Heart left ventricle (tissue), 16 donors: ENCODE data around the gene MYO5C. TPM values are rescaled to one million over a fixed set of nuclear protein-coding genes. Genes with fewer than 3 reads are reported as not detected.

Source experiments
- ATAC-seq, 4 donors: fragments of 200-7000 bp; cut with Tn5 transposase; one replicate each; pipeline ENCODE4 v1.9.1; 2020 to 2022; ENCODE audit warnings: moderate library complexity in 4 of 4, mild to moderate bottlenecking in 3 of 4, moderate number of reproducible peaks in 1 of 4
- DNase-seq, 5 donors: peaks; one replicate each; pipeline ENCODE4 v3.0.0-alpha.2; 2020
- H3K27ac ChIP-seq, 12 donors: fragments of 200-600 bp; sonication (generic) in 4 of 12; one replicate each; pipeline versions ENCODE4 v1.5.0 to v1.8.0; 2016 to 2022; ENCODE audit warnings: mild to moderate bottlenecking in 2 of 12
- H3K27me3 ChIP-seq, 9 donors: fragments of 200-600 bp; sonication (generic) in 2 of 9; one replicate each; pipeline versions ENCODE4 v1.5.1 to v1.8.0; 2016 to 2022; ENCODE audit warnings: mild to moderate bottlenecking in 3 of 9
- H3K36me3 ChIP-seq, 9 donors: fragments of 200-600 bp; sonication (generic) in 2 of 9; one replicate each; pipeline versions ENCODE4 v1.5.0 to v1.8.0; 2018 to 2022; ENCODE audit warnings: mild to moderate bottlenecking in 2 of 9
- H3K4me1 ChIP-seq, 12 donors: fragments of 200-600 bp; sonication (generic) in 4 of 12; one replicate each; pipeline versions ENCODE4 v1.5.0 to v1.8.0; 2016 to 2022; ENCODE audit warnings: mild to moderate bottlenecking in 3 of 12
- H3K4me3 ChIP-seq, 12 donors: fragments of 200-600 bp; sonication (generic) in 4 of 12; one replicate each; pipeline versions ENCODE4 v1.5.0 to v1.8.0; 2017 to 2022; ENCODE audit warnings: mild to moderate bottlenecking in 9 of 12, moderate library complexity in 4 of 12
- H3K9me3 ChIP-seq, 12 donors: fragments of 200-600 bp; sonication (generic) in 4 of 12; one replicate each; pipeline versions ENCODE4 v1.5.0 to v1.8.0; 2016 to 2022; ENCODE audit warnings: mild to moderate bottlenecking in 1 of 12
- CTCF ChIP-seq, 12 donors: fragments of 200-600 bp; sonication (generic) in 4 of 12; IDR thresholded peaks; one replicate each; pipeline versions ENCODE4 v1.5.0 to v1.8.0; 2018 to 2022; ENCODE audit warnings: antibody characterized with exemption in 12 of 12, mild to moderate bottlenecking in 5 of 12
- POLR2A ChIP-seq, 2 donors: fragments of 450-650 bp; IDR thresholded peaks; one replicate each; pipeline ENCODE4 v1.6.1; 2017; ENCODE audit warnings: antibody characterized with exemption in 2 of 2, mild to moderate bottlenecking in 2 of 2, moderate library complexity in 2 of 2
- WGBS, 4 donors: extraction: QIAGEN DNeasy Blood & Tissue Kit in 2 of 4; methylation state at CpG; one replicate each; pipeline versions ENCODE4 v1.1.5 to v1.1.7; 2013 to 2018; 5-methylcytosine and 5-hydroxymethylcytosine counted together
- intact Hi-C, 10 donors: fragments of 100-400 bp; cut with DNase I; formaldehyde crosslinking; loops; one replicate each; pipeline versions ENCODE4 v1.11.1 to v1.14.2; 2022
- polyA plus RNA-seq, 2 donors: library from polyadenylated mRNA; stranded (reverse); fragments of 200-250 nt; gene quantifications; one replicate each; pipeline ENCODE4 v1.2.3, GENCODE V29; 2013
- total RNA-seq, 9 donors: library from RNA; depleted of rRNA in 2 of 9; stranded (reverse); fragments of >200 nt in 2 of 9; fragmentation: NEBNext Ultra II Directional in 3 of 9; extraction: Animal tissue kit (Norgen Biotek cat#: 25700) in 3 of 9; gene quantifications; one replicate each; pipeline versions ENCODE4 v1.1.0 to v1.2.4, GENCODE V29; 2016 to 2023
- donor health status: ischemic (EF 13 %, LVEDD 7.1; RV severe dilation, severe dysfunction).
- donor health status: healthy with polysubstance abuse.
- donor health status: DM: no; HTN: yes; CAD: no.
- donor health status: DM: no; HTN: no; CAD: no.
- donor health status: ischemic (EF 25% LVEDD 6.9; RV normal size, moderate dysfunction).
- donor health status: ischemic (EF 25% LVEDD 5.7; RV mildly dilated, moderate dysfunction).
- donor health status: healthy.
- donor health status: DM: yes; HTN: yes; CAD: no.
- donor health status: ischemic (EF 35%, LVEDD 5.7; RV mildly dilated, moderate dysfunction).
- donor health status: nonischemic (EF 11% LVEDD 7.7; RV severe dilation, severe dysfunction).
- donor health status: DM: yes; HTN: yes; CAD: no.
- donor health status: PGD.
- donor health status: ischemic (EF 29% LVEDD 5.4; RV normal size, mild dysfunction).
- donor health status: nonischemic (EF 23%, LVEDD 6.1; RV moderate dilation, normal function).

MYO5C gene
- total and polyA plus RNA-seq, 11 donors = 0.89 to 7.2 (median 2.3) TPM

GRCh38 chr15:52159645-52160044, 136.0 kb downstream of the MYO5C start:
- Histone ChIP-seq H3K36me3 (peaks cover 0 to 7% (median 0%) of the 10 kb centered on the region in 9 donors), H3K27me3 (no peaks in the 10 kb centered on the region), H3K4me1 (no peaks in the 10 kb centered on the region), H3K27ac (no peak overlapping the region), H3K9me3 (no peaks in the 10 kb centered on the region), H3K4me3 (no peak overlapping the region)
- WGBS, 4 donors = 99 to 100% (median 99%) methylated on average over 3 of the region's 3 CpGs
- TF ChIP-seq CTCF (IDR thresholded peaks at IDR 0.05) = no peak
- TF ChIP-seq POLR2A (IDR thresholded peaks at IDR 0.05) = no peak
- no peak for ATAC-seq
- DNase-seq = no peak
- intact Hi-C loops = no loop called here

GRCh38 chr15:52158084-52158765, 137.4 kb downstream of the MYO5C start:
- TF ChIP-seq CTCF (IDR thresholded peaks at IDR 0.05) (no peak), POLR2A (IDR thresholded peaks at IDR 0.05) (no peak)
- Histone ChIP-seq H3K27ac (no peak overlapping the region), H3K27me3 (no peaks in the 10 kb centered on the region), H3K9me3 (no peaks in the 10 kb centered on the region), H3K4me3 (no peak overlapping the region), H3K36me3 (peaks cover 0 to 6% (median 0%) of the 10 kb centered on the region in 9 donors), H3K4me1 (no peaks in the 10 kb centered on the region)
- 90 to 93% (median 91%) methylated on average over 10 of the region's 10 CpGs for WGBS, 4 donors
- DNase-seq (no peak), ATAC-seq (no peak)
- intact Hi-C loops = no loop called here

- Histone ChIP-seq H3K4me3 (no peak overlapping the region), H3K36me3 (peaks cover 0 to 24% (median 0%) of the 10 kb centered on the region in 9 donors), H3K27ac (no peak overlapping the region), H3K4me1 (no peaks in the 10 kb centered on the region), H3K27me3 (no peaks in the 10 kb centered on the region), H3K9me3 (no peaks in the 10 kb centered on the region)
- WGBS, 4 donors = 65 to 77% (median 73%) methylated on average over 2 of the region's 2 CpGs
- TF ChIP-seq POLR2A (IDR thresholded peaks at IDR 0.05) (no peak), CTCF (IDR thresholded peaks at IDR 0.05) (no peak)
- DNase-seq (no peak), ATAC-seq (no peak)
- intact Hi-C loops = no loop called here
These were observed 139.7 kb downstream of the MYO5C start for GRCh38 chr15:52155878-52156277.

- 80 to 86% (median 82%) methylated on average over 8 of the region's 8 CpGs for WGBS, 4 donors
- Histone ChIP-seq H3K27me3 (no peaks in the 10 kb centered on the region), H3K36me3 (peaks cover 0 to 27% (median 2%) of the 10 kb centered on the region in 9 donors), H3K4me3 (no peak overlapping the region), H3K9me3 (no peaks in the 10 kb centered on the region), H3K4me1 (no peaks in the 10 kb centered on the region), H3K27ac (no peak overlapping the region)
- intact Hi-C loops = no loop called here
- TF ChIP-seq CTCF (IDR thresholded peaks at IDR 0.05) = no peak
- TF ChIP-seq POLR2A (IDR thresholded peaks at IDR 0.05) = no peak
- DNase-seq = no peak
- no peak for ATAC-seq
These were observed 140.4 kb downstream of the MYO5C start for GRCh38 chr15:52154896-52155865.
